Daoy (cell line): ENCODE results near the gene CABLES2. TPM values are rescaled to one million over a fixed set of nuclear protein-coding genes. Genes with fewer than 3 reads are reported as not detected.

ENCODE experiments used
- DNase-seq: peaks from one replicate; pipeline ENCODE4 v3.0.0-alpha.2; 2015; ENCODE audit warnings: low read depth
- total RNA-seq: library from RNA; depleted of rRNA; stranded (reverse); fragments of >200 nt; shearing (Covaris generic); gene quantifications from 2 replicates; pipeline ENCODE4 v1.2.3, GENCODE V29; 2014

Gene CABLES2
- total RNA-seq, 1 experiment from 2014 or later: 3.8 TPM

DNA sequence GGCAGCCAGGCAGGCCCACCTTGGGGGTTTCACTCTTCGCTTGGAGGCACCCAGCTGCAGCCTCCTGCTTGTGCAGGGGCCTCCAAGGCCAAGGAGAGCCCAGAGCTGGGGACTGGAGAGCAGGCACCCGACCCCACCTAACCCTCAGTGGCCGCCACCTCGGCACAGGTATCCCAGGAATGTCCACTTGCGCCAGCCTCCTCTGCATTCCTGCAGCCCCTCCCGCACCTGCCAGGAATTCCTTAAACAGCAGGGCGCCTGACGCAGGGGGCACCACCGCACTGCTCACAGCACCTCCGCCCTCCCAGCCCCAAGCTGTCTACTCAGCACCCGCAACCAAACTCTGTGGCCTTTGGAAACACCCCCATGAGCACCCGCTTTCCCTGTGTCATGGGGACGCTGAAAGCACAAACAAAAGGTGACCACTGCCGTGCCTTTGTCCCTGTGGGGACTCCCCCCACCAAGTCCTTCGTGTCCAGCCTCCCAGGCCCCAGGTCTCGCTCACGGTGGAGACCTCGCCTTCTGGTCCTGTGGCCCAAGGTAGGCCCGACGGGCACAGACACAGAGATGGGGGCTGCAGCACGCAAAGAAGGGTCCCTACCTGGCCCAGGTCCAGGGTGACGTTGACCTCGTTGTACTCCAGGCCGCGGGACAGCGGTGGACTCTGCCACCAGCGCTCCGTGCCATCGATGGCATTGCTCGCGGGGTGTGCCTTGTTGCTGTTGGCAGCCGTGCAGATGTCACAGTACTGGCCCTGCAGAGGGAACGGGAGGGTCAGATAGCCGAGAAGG lies 45.1 kb downstream of the CABLES2 start:
- DNase-seq: peak; percentile 5

GRCh38 chr20:62360854-62361798 lies 46.0 kb downstream of the CABLES2 start:
- peak; percentile 12 for DNase-seq

GRCh38 chr20:62359491-62360121 lies 47.5 kb downstream of the CABLES2 start:
- DNase-seq: peak; percentile 71

GRCh38 chr20:62359043-62359490 lies 48.0 kb downstream of the CABLES2 start:
- DNase-seq: peak; percentile 61

- peak; percentile 22 for DNase-seq
These were observed 48.7 kb downstream of the CABLES2 start for GRCh38 chr20:62358171-62359042.

DNA sequence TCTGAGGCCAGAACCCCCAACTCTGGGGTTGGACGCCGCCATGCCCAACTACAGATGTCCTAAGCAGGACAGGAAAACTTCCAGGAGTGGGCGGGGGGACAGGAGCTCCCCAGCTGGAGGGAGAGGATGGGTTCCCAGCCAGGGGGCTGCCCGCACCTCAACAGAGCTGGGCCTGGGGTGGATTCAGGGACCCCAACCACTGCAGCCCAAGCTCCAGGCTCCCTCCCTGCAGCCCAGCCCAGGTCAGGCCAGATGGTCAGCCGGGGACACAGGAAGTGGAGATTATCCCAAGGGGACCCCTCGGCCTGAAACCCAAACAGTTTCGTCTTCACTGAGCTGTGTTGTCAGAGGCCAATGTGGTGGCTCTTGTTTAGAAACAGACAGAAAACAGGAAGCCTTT lies 49.4 kb downstream of the CABLES2 start:
- DNase-seq: peak; percentile 17

GRCh38 chr20:62357187-62357667 lies 49.9 kb downstream of the CABLES2 start:
- DNase-seq: peak; percentile 87

GRCh38 chr20:62356589-62357186 lies 50.4 kb downstream of the CABLES2 start:
- DNase-seq: peak; percentile 15

GRCh38 chr20:62355878-62356588 lies 51.1 kb downstream of the CABLES2 start:
- DNase-seq: peak; percentile 52

- DNase-seq: peak; percentile 79
These were observed 51.6 kb downstream of the CABLES2 start for GRCh38 chr20:62355516-62355877.

- DNase-seq: no peak
These were observed 52.2 kb downstream of the CABLES2 start for GRCh38 chr20:62354811-62355341.

- DNase-seq: no peak
These were observed 52.9 kb downstream of the CABLES2 start for GRCh38 chr20:62354031-62354808.

GRCh38 chr20:62353289-62354030 lies 53.6 kb downstream of the CABLES2 start:
- DNase-seq: no peak

DNA sequence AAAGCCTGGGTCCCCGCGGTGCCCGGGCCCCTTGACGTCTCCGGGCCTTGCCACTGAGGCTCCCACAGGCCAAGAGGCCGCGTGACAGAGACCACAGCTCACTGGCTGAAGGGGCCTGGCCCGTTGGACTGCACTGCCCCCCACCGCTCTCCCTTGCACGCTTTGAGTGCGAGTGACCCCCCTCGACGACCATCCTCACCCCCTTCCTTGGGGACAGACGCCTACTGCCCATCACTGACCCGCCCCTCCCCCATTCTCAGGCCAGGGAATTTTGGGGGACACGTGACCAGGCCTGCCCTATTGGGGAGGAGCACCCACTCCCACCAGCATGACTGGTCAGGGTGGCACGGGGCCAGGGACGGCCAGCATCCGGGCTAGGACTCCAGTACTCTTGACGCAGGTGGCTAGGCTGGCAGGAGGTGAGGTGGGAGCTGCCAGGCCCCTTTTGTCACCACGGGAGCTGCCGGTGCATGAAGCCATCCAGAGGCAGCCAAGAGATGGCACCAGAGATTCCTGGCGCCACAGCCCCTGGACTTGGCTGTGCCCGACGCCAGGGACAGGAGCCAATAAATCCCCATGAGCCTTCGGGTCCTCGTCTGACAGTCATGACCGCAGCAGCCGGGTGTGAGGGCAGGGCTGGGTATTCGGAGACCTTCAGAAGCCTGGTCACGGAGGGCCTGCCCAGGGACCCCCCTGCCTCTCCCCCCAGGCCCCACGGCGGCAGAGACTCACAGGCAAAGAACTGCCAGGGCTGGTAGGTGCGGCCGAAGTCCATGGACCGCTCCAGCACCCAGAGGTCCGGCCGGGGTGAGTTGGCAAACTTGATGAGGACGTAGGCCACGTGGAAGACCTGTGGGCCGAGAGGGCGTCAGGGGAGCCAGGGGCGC lies 54.4 kb downstream of the CABLES2 start:
- DNase-seq: peak; percentile 50

GRCh38 chr20:62351469-62352401 lies 55.4 kb downstream of the CABLES2 start:
- DNase-seq: no peak
